Stimulated activated naive B cell treated with anti-CD40 and anti-IgM and Interleukin-4, amounts not matched to agents 10 μg/mL and 1 μg/mL and 100 μg/mL, for 72 hours (primary cell): ENCODE measurements around the gene MYH13.

Experiments used
- ATAC-seq, 2 donors: fragments of 150-1000 bp; cut with Tn5 transposase; replicated peaks; 2 replicates each; pipeline ENCODE4 v1.10.0; 2021; ENCODE audit warnings: moderate library complexity in 1 of 2
- DNase-seq: peaks from one replicate; pipeline ENCODE4 v3.0.0; 2021
- H3K27ac Mint-ChIP-seq: one replicate; pipeline ENCODE4 v1.8.0; 2022; ENCODE audit warnings: mild to moderate bottlenecking, mixed read lengths
- H3K27me3 Mint-ChIP-seq, 2 donors: one replicate each; pipeline ENCODE4 v1.8.0; 2022; ENCODE audit warnings: mixed read lengths in 2 of 2
- H3K36me3 Mint-ChIP-seq, 2 donors: one replicate each; pipeline ENCODE4 v1.8.0; 2022; ENCODE audit warnings: mixed read lengths in 2 of 2, mild to moderate bottlenecking in 1 of 2
- H3K4me1 Mint-ChIP-seq, 2 donors: one replicate each; pipeline ENCODE4 v1.8.0; 2022; ENCODE audit warnings: mixed read lengths in 2 of 2, mild to moderate bottlenecking in 1 of 2
- H3K4me3 Mint-ChIP-seq, 2 donors: one replicate each; pipeline ENCODE4 v1.8.0; 2022; ENCODE audit warnings: mild to moderate bottlenecking in 2 of 2, mixed read lengths in 2 of 2, moderate library complexity in 1 of 2
- H3K9me3 Mint-ChIP-seq, 2 donors: one replicate each; pipeline ENCODE4 v1.8.0; 2022; ENCODE audit warnings: mixed read lengths in 2 of 2, mild to moderate bottlenecking in 1 of 2

The MYH13 gene

GRCh38 chr17:10270258-10270657 lies 102.5 kb downstream of the MYH13 start:
- H3K9me3 Mint-ChIP-seq: peaks cover 14 to 22% of the 10 kb centered on the region in 2 donors
- no peak for ATAC-seq

GRCh38 chr17:10268005-10268404 lies 104.8 kb downstream of the MYH13 start:
- H3K9me3 Mint-ChIP-seq: peaks cover 14 to 22% of the 10 kb centered on the region in 2 donors
- no peak for DNase-seq
- H3K4me3 Mint-ChIP-seq: no peak overlapping the region
- H3K27me3 Mint-ChIP-seq: peaks cover 9 to 19% of the 10 kb centered on the region in 2 donors
- ATAC-seq: no peak
- H3K36me3 Mint-ChIP-seq: peaks cover 6 to 21% of the 10 kb centered on the region in 2 donors
- H3K4me1 Mint-ChIP-seq: peaks cover 18 to 37% of the 10 kb centered on the region in 2 donors
- no peak overlapping the region for H3K27ac Mint-ChIP-seq

More at GRCh38 chr17:10270258-10270657, 102.5 kb downstream of the MYH13 start:
- H3K36me3 Mint-ChIP-seq: peaks cover 6 to 21% of the 10 kb centered on the region in 2 donors
- peaks cover 15 to 33% of the 10 kb centered on the region in 2 donors for H3K27me3 Mint-ChIP-seq
- H3K4me3 Mint-ChIP-seq: no peak overlapping the region
- H3K27ac Mint-ChIP-seq: no peak overlapping the region
- peaks cover 15 to 23% of the 10 kb centered on the region in 2 donors for H3K4me1 Mint-ChIP-seq
- no peak for DNase-seq

DNA sequence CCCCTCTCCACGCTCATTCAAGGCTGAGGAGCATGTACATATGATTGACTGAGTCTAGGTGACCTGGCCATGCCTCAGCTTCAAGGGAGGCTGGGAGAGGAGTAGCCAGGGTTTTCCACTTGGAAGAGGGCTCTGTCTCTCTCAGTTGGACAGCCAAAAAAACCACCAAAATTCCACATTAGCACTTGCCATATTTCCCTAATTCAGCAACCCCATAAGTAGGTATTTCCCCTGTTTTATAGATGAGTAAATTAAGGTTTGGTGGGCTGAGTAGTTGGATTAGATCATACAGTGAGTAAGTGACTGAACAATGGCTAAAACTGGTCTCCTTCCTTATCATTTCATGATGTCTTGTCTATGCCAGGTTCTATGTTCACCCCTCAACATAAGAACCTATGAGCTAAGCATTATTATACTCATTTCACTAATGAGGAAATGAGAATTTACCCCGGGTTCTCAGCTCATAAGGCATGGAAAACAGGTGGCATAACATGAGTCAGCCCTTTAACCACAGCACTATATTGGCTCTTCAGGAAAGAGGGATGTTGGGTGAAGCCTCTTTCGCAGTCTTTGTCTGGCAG lies 106.4 kb downstream of the MYH13 start:
- Mint-ChIP-seq H3K27ac (peak overlapping the region; percentile 93), H3K9me3 (peaks cover 13 to 16% of the 10 kb centered on the region in 2 donors), H3K27me3 (peaks cover 2 to 10% of the 10 kb centered on the region in 2 donors), H3K4me1 (peaks cover 18 to 37% of the 10 kb centered on the region in 2 donors), H3K4me3 (peak overlapping the region in 1 of 2 donors; percentile 62), H3K36me3 (peaks cover 6 to 14% of the 10 kb centered on the region in 2 donors)
- DNase-seq (peak; percentile 10), ATAC-seq (peak; percentile 79 to 80)

DNA sequence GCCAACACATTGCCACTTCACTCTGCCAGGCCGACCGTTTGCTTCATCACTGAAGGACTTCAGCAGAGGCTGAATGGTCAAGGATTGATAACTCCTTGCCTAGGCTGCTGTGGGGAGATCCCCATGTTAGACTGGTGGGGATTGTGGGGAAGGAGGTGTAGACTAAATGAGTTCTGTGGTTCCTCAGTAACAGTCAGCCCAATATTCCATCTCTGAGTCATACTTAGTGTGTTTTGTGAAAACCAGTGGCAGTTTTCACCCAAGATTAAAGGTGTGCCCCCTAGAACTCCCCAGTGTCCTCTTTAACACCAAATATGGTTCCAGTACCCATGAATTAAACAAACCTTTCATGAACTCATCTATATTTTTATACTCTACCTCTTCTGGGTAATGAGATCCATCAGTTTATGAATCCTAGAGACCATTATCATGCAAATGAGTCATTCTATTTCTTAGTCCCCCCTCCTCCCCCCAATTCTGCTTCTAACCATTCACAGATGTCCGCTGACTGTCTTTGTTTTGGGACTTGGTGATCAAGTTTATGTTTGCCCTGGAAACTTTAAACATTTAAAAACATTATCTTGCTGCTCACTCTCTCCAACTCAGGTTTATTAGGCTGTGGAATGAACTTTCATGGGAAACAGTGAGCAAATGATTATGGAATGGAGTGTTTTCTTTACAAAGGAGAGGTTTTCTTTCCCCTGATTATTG lies 107.6 kb downstream of the MYH13 start:
- Mint-ChIP-seq H3K4me3 (no peak overlapping the region), H3K4me1 (peaks cover 18 to 37% of the 10 kb centered on the region in 2 donors), H3K27me3 (peaks cover 12% of the 10 kb centered on the region in 2 donors), H3K9me3 (peaks cover 13 to 16% of the 10 kb centered on the region in 2 donors), H3K36me3 (peaks cover 6 to 14% of the 10 kb centered on the region in 2 donors), H3K27ac (no peak overlapping the region)
- DNase-seq (peak; percentile 20), ATAC-seq (peak; percentile 76 to 82)

DNA sequence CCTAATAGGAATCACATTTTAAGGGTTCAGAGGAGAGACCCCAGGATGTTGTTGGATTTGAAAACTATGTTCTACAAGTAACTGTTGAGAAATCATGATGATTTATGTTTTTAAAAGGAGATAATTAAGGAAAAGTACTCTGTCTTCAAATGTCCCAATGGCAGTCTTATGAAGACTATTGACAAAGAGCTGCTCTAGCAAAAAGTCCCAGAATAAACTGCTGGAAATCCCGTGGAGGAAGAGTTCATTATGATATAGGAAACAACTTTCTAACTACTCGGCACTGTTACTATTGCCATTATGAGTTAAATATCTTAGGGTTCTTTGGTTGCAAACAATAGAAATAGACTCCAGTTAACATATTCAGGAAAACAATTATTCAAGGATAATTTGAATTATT lies 108.8 kb downstream of the MYH13 start:
- Mint-ChIP-seq H3K4me1 (peaks cover 15 to 31% of the 10 kb centered on the region in 2 donors), H3K4me3 (no peak overlapping the region), H3K36me3 (peaks cover 4 to 10% of the 10 kb centered on the region in 2 donors), H3K9me3 (peaks cover 10 to 11% of the 10 kb centered on the region in 2 donors), H3K27ac (no peak overlapping the region), H3K27me3 (peaks cover 7 to 13% of the 10 kb centered on the region in 2 donors)
- ATAC-seq (no peak), DNase-seq (no peak)

- no peak overlapping the region for H3K27ac Mint-ChIP-seq
- ATAC-seq (no peak), DNase-seq (no peak)
- peaks cover 7% of the 10 kb centered on the region in 2 donors for H3K9me3 Mint-ChIP-seq
- H3K4me3 Mint-ChIP-seq: no peak overlapping the region
- peaks cover 15 to 31% of the 10 kb centered on the region in 2 donors for H3K4me1 Mint-ChIP-seq
- peaks cover 4 to 6% of the 10 kb centered on the region in 2 donors for H3K36me3 Mint-ChIP-seq
- peaks cover 7 to 13% of the 10 kb centered on the region in 2 donors for H3K27me3 Mint-ChIP-seq
Measured at GRCh38 chr17:10262451-10262850, 110.4 kb downstream of the MYH13 start.

DNA sequence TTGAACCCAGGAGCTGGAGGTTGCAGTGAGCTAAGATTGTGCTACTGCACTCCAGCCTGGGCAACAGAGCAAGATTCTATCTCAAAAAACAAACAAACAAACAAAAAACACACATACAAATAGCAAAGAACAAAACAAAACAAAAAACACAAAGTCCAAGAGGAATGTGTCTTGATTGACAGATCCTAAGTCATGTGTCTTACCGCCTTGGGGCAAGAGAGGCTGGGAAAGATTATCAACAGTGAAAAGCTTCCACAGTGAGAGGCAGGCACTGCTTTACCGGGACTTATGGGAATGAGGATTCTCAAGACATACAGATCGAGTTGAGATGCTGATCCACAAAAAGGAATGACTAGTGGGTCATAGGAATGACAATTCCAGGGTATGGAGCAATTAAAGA lies 111.7 kb downstream of the MYH13 start:
- DNase-seq (no peak), ATAC-seq (no peak)
- Mint-ChIP-seq H3K4me3 (no peak overlapping the region), H3K27me3 (peaks cover 4 to 23% of the 10 kb centered on the region in 2 donors), H3K27ac (no peak overlapping the region), H3K9me3 (peaks cover under 1 to 6% of the 10 kb centered on the region in 2 donors), H3K4me1 (peaks cover 7 to 22% of the 10 kb centered on the region in 2 donors), H3K36me3 (no peaks in the 10 kb centered on the region)

- no peaks in the 10 kb centered on the region for H3K36me3 Mint-ChIP-seq
- peak overlapping the region; percentile 37 to 64 for H3K4me3 Mint-ChIP-seq
- H3K27me3 Mint-ChIP-seq: peaks cover 12 to 21% of the 10 kb centered on the region in 2 donors
- H3K4me1 Mint-ChIP-seq: peaks cover 11 to 19% of the 10 kb centered on the region in 2 donors
- H3K9me3 Mint-ChIP-seq: peaks cover 0 to 4% of the 10 kb centered on the region in 2 donors
- H3K27ac Mint-ChIP-seq: peak overlapping the region; percentile 92
- peak; percentile 55 for DNase-seq
- ATAC-seq: peak; percentile 98
Measured at GRCh38 chr17:10251212-10251948, 121.4 kb downstream of the MYH13 start.
